Panc1 (cell line): ENCODE results near the gene MOB3C. TPM values are rescaled to one million over a fixed set of nuclear protein-coding genes. Genes with fewer than 3 reads are reported as not detected.

ENCODE experiments used
- ATAC-seq: fragments of 200-7000 bp; cut with Tn5 transposase; 2 replicates; pipeline ENCODE4 v1.9.1; 2020; ENCODE audit warnings: mild to moderate bottlenecking, moderate library complexity
- BruUV-seq: library from RNA; stranded (reverse); fragments of 400-500 nt; replicated peaks from 2 replicates; lab custom pipeline; 2021; lab: Mats Ljungman, UMichigan
- CTCF ChIA-PET: fragments of 300-600 bp; sonication (Branson Sonifier 250); formaldehyde crosslinking; loops from one replicate; lab custom pipeline; 2022; ENCODE audit warnings: antibody characterized with exemption; lab: Charles Lee
- POLR2A ChIA-PET: fragments of 300-600 bp; sonication (Branson Sonifier 250); formaldehyde crosslinking; loops from one replicate; lab custom pipeline; 2022; ENCODE audit warnings: antibody characterized with exemption; lab: Charles Lee
- DNase-seq: peaks from one replicate; pipeline ENCODE4 v3.0.0-alpha.2; 2010; ENCODE audit warnings: low read depth, low spot score
- H3K27ac ChIP-seq: 2 replicates; pipeline ENCODE4 v1.5.1; 2011; ENCODE audit warnings: mild to moderate bottlenecking, low read length, inconsistent platforms
- H3K27me3 ChIP-seq: fragments of 200-500 bp; sonication (Bioruptor generic); 2 replicates; pipeline ENCODE4 v1.6.0; 2014; ENCODE audit warnings: low read length, inconsistent platforms; ENCODE audit not compliant: control insufficient read depth, insufficient read depth
- H3K36me3 ChIP-seq: fragments of 200-500 bp; sonication (Bioruptor generic); 2 replicates; pipeline ENCODE4 v1.5.1; 2014; ENCODE audit warnings: inconsistent platforms, mild to moderate bottlenecking, low read length, moderate library complexity; ENCODE audit not compliant: control insufficient read depth, insufficient read depth
- H3K4me1 ChIP-seq: 2 replicates; pipeline ENCODE4 v1.5.1; 2011; ENCODE audit warnings: inconsistent platforms, mild to moderate bottlenecking, low read length, moderate library complexity; ENCODE audit not compliant: control insufficient read depth, insufficient read depth
- H3K4me3 ChIP-seq, 2 experiments: 2 replicates each; pipeline ENCODE4 v1.5.1; 2011 to 2012; ENCODE audit warnings: low read depth in 2 of 2, low read length in 2 of 2, mild to moderate bottlenecking in 2 of 2, inconsistent platforms in 1 of 2, moderate library complexity in 1 of 2
- H3K9me3 ChIP-seq: fragments of 200-500 bp; sonication (Bioruptor generic); 2 replicates; pipeline ENCODE4 v1.5.1; 2014; ENCODE audit warnings: low read depth, mild to moderate bottlenecking, inconsistent platforms, low read length, moderate library complexity; ENCODE audit not compliant: control insufficient read depth, insufficient read depth
- CTCF ChIP-seq: fragments of 450-650 bp; IDR thresholded peaks from 2 replicates; pipeline ENCODE4 v1.5.1; 2017; ENCODE audit warnings: mild to moderate bottlenecking
- POLR2AphosphoS5 ChIP-seq: IDR thresholded peaks from 2 replicates; pipeline ENCODE4 v1.6.1; 2012; ENCODE audit warnings: mild to moderate bottlenecking, low read depth, low read length, moderate library complexity
- SIN3A ChIP-seq: IDR thresholded peaks from 2 replicates; pipeline ENCODE4 v1.6.1; 2012; ENCODE audit warnings: low read depth, mild to moderate bottlenecking, low read length, moderate library complexity, borderline replicate concordance; ENCODE audit not compliant: insufficient read depth
- TCF7L2 ChIP-seq: IDR thresholded peaks from 2 replicates; pipeline ENCODE4 v1.6.1; 2011; ENCODE audit warnings: mild to moderate bottlenecking, low read depth, low read length, inconsistent platforms
- in situ Hi-C: cut with HindIII; loops from 2 replicates; pipeline ENCODE4 v1.10.0; 2016; ENCODE audit warnings: low sequenced_read_pairs, low pct_unique_long_range_greater_than_20kb
- intact Hi-C: fragments of 100-400 bp; cut with micrococcal nuclease; formaldehyde crosslinking; loops from one replicate; pipeline ENCODE4 v1.10.0; 2022; ENCODE audit not compliant: unreplicated experiment
- total RNA-seq: library from RNA; stranded (reverse); gene quantifications from one replicate; pipeline ENCODE4 v1.2.1, GENCODE V29; 2021; ENCODE audit not compliant: unreplicated experiment
- TF ChIP-seq, protein P1 (sequence below), 2 experiments: IDR thresholded peaks; 2 replicates each; pipeline ENCODE4 v1.6.1; 2011 to 2012; ENCODE audit warnings: low read depth in 2 of 2, control low read depth in 1 of 2, low read length in 1 of 2, mild to moderate bottlenecking in 1 of 2, moderate library complexity in 1 of 2; ENCODE audit not compliant: insufficient read depth in 1 of 2

MOB3C gene
- total RNA-seq, 1 experiment from 2014 or later = 10.5 TPM

GRCh38 chr1:46596036-46596435, 20.6 kb downstream of the MOB3C start:
- H3K4me3 ChIP-seq = no peak overlapping the region
- CTCF ChIA-PET = no interaction called here
- POLR2A ChIA-PET = interaction anchor here (0.8 kb wide), 1 partner anchor 33 kb away, joined by 3 read pairs; no protein-coding TSS in a partner anchor
- no peak for DNase-seq
- no peaks in the 10 kb centered on the region for H3K4me1 ChIP-seq
- BruUV-seq = no TSS peak
- no peaks in the 10 kb centered on the region for H3K27me3 ChIP-seq
- TF ChIP-seq, protein P1, sequence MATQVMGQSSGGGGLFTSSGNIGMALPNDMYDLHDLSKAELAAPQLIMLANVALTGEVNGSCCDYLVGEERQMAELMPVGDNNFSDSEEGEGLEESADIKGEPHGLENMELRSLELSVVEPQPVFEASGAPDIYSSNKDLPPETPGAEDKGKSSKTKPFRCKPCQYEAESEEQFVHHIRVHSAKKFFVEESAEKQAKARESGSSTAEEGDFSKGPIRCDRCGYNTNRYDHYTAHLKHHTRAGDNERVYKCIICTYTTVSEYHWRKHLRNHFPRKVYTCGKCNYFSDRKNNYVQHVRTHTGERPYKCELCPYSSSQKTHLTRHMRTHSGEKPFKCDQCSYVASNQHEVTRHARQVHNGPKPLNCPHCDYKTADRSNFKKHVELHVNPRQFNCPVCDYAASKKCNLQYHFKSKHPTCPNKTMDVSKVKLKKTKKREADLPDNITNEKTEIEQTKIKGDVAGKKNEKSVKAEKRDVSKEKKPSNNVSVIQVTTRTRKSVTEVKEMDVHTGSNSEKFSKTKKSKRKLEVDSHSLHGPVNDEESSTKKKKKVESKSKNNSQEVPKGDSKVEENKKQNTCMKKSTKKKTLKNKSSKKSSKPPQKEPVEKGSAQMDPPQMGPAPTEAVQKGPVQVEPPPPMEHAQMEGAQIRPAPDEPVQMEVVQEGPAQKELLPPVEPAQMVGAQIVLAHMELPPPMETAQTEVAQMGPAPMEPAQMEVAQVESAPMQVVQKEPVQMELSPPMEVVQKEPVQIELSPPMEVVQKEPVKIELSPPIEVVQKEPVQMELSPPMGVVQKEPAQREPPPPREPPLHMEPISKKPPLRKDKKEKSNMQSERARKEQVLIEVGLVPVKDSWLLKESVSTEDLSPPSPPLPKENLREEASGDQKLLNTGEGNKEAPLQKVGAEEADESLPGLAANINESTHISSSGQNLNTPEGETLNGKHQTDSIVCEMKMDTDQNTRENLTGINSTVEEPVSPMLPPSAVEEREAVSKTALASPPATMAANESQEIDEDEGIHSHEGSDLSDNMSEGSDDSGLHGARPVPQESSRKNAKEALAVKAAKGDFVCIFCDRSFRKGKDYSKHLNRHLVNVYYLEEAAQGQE (IDR thresholded peaks at IDR 0.05; ENCODE audit: insufficient read depth in 1 of 2, low read depth in 2 of 2, low read length in 1 of 2) = no peak
- TF ChIP-seq POLR2AphosphoS5 = no peak
- H3K27ac ChIP-seq = no peak overlapping the region
- in situ Hi-C loops = no loop called here
- intact Hi-C loops = no loop called here
- H3K9me3 ChIP-seq = no peaks in the 10 kb centered on the region
- no peaks in the 10 kb centered on the region for H3K36me3 ChIP-seq
- no peak for ATAC-seq

DNA sequence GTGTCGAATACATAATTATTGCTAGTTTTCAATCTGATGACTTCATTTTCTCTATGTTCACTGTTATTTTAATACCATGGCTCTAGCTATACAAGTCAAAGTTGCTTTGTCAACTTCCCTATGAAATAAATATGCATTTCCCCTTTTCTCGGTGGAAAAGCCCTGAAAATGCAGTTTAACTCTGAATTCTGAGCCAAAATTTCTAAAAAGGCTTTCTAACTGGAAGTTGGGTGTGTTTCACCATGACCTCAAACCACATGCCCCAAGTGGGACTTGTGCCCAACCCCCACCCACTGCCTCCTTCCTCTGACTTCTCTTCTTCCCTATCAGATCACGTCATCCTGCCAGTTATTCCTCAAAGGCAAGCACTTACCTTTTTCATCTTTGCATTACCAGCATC, 21.5 kb downstream of the MOB3C start:
- intact Hi-C loops (no loop called here), in situ Hi-C loops (no loop called here)
- POLR2A ChIA-PET = no interaction called here
- DNase-seq (no peak), ATAC-seq (no peak)
- no TSS peak for BruUV-seq
- CTCF ChIA-PET = no interaction called here
- H3K4me3 ChIP-seq = no peak overlapping the region
- no peaks in the 10 kb centered on the region for H3K36me3 ChIP-seq
- TF ChIP-seq POLR2AphosphoS5 = no peak
- TF ChIP-seq CTCF = no peak
- TF ChIP-seq TCF7L2 = no peak
- H3K27me3 ChIP-seq = no peaks in the 10 kb centered on the region
- H3K9me3 ChIP-seq = no peaks in the 10 kb centered on the region
- H3K4me1 ChIP-seq = no peaks in the 10 kb centered on the region
- H3K27ac ChIP-seq = no peak overlapping the region

DNA sequence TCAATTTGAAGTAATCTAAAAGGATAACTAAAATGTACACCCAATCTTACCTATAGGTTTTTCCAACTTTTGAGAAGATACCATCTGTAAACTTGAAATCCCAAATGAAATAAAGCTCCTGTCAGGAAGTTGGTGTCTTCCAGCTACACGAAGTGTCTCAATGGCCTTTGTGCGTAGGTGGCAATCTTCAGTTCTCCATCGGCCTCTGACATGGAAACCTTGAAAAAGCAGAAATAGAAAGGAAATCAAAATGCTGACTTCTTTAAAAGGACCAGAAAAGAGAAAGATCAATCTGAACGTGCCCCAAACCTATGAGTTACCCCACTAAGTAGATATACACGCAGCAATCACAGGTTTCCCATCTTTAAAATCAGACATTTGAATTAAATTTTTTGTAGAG, 22.5 kb downstream of the MOB3C start:
- Histone ChIP-seq H3K4me1 (no peaks in the 10 kb centered on the region), H3K4me3 (no peak overlapping the region), H3K9me3 (no peaks in the 10 kb centered on the region), H3K27me3 (no peaks in the 10 kb centered on the region), H3K27ac (no peak overlapping the region), H3K36me3 (no peaks in the 10 kb centered on the region)
- ChIA-PET POLR2A (interaction anchor here (0.6 kb wide), 1 partner anchor 85 kb away, joined by 6 read pairs; no protein-coding TSS in a partner anchor), CTCF (no interaction called here)
- ATAC-seq (no peak), DNase-seq (no peak)
- no TSS peak for BruUV-seq
- TF ChIP-seq TCF7L2 = no peak
- TF ChIP-seq POLR2AphosphoS5 = no peak
- no peak for TF ChIP-seq CTCF
- TF ChIP-seq, protein P1 (IDR thresholded peaks at IDR 0.05; ENCODE audit: insufficient read depth in 1 of 2, low read depth in 2 of 2, low read length in 1 of 2) = no peak
- no peak for TF ChIP-seq SIN3A
- intact Hi-C loops (no loop called here), in situ Hi-C loops (no loop called here)
